A549 (cell line): Measurements from ENCODE around the gene ITGB3. TPM values are rescaled to one million over a fixed set of nuclear protein-coding genes. Genes with fewer than 3 reads are reported as not detected.

Source experiments
- ATAC-seq, 2 experiments: fragments of 200-7000 bp in 1 of 2; fragments of >200 bp in 1 of 2; cut with Nextera tagmentation in 1 of 2; cut with Tn5 transposase in 1 of 2; 3 replicates each; pipeline versions ENCODE4 v1.8.0 to v1.9.1; 2018 to 2020; ENCODE audit warnings: mild to moderate bottlenecking in 1 of 2, moderate library complexity in 1 of 2
- CTCF ChIA-PET: fragments of 300-600 bp; sonication (Branson Sonifier 250); formaldehyde crosslinking; extraction: SDS; loops from one replicate; lab custom pipeline; 2021; ENCODE audit warnings: antibody characterized with exemption, inconsistent platforms; lab: Yijun Ruan, JAX
- POLR2A ChIA-PET: fragments of 350-600 bp; formaldehyde crosslinking; extraction: SDS; loops from one replicate; lab custom pipeline; 2021; ENCODE audit warnings: antibody characterized with exemption, inconsistent platforms; lab: Yijun Ruan, JAX
- DNase-seq, 2 experiments: peaks; one replicate each; pipeline versions ENCODE4 v3.0.0 to v3.0.0-alpha.2; 2011 to 2016; ENCODE audit warnings: low read depth in 1 of 2, low spot score in 1 of 2
- FAIRE-seq: peaks from 2 replicates; lab custom pipeline; 2011; peaks lifted over from hg19 to GRCh38; lab: Jason Lieb, UNC
- H3K27ac ChIP-seq, 2 experiments: fragments of >200 bp; sonication (Bioruptor Twin); formaldehyde crosslinking; 3 replicates each; pipeline ENCODE4 v1.5.1; 2016 to 2017
- H3K4me1 ChIP-seq: fragments of >200 bp; sonication (Bioruptor Twin); formaldehyde crosslinking; 3 replicates; pipeline ENCODE4 v1.6.1; 2016
- H3K4me2 ChIP-seq: fragments of >200 bp; sonication (Bioruptor Twin); formaldehyde crosslinking; 3 replicates; pipeline ENCODE4 v1.6.1; 2016
- H3K4me3 ChIP-seq: fragments of >200 bp; sonication (Bioruptor Twin); formaldehyde crosslinking; 3 replicates; pipeline ENCODE4 v1.5.1; 2016
- H3K9me3 ChIP-seq: fragments of >200 bp; sonication (Bioruptor Twin); formaldehyde crosslinking; 3 replicates; pipeline ENCODE4 v1.6.1; 2016
- BHLHE40 ChIP-seq: IDR thresholded peaks from 2 replicates; pipeline ENCODE4 v1.6.1; 2012; ENCODE audit warnings: low read depth, low read length, inconsistent platforms
- CBX8 ChIP-seq: fragments of 200-600 bp; sonication (generic); IDR thresholded peaks from 2 replicates; pipeline ENCODE4 v1.6.1; 2016
- CEBPB ChIP-seq, 2 experiments: fragments of >200 bp in 1 of 2; sonication (Bioruptor Twin) in 1 of 2; formaldehyde crosslinking in 1 of 2; IDR thresholded peaks; 2 replicates each; pipeline ENCODE4 v1.6.1; 2012 to 2016
- CHD2 ChIP-seq: fragments of 150-350 bp; IDR thresholded peaks from 2 replicates; pipeline ENCODE4 v1.6.1; 2014; ENCODE audit warnings: low read length; ENCODE audit not compliant: partially characterized antibody
- CHD4 ChIP-seq: fragments of 200-600 bp; sonication (generic); IDR thresholded peaks from 2 replicates; pipeline ENCODE4 v1.6.1; 2016; ENCODE audit warnings: antibody characterized with exemption, mild to moderate bottlenecking, borderline replicate concordance
- EHF ChIP-seq: fragments of 250-450 bp; sonication (Bioruptor Pico); IDR thresholded peaks from 2 replicates; pipeline ENCODE4 v1.5.0; 2020; ENCODE audit warnings: mild to moderate bottlenecking
- FOSL2 ChIP-seq, 2 experiments: fragments of 450-650 bp in 1 of 2; fragments of >200 bp in 1 of 2; sonication (Bioruptor Twin) in 1 of 2; formaldehyde crosslinking; IDR thresholded peaks; 2 replicates each; pipeline versions ENCODE4 v1.5.0 to v1.6.1; 2016 to 2020; ENCODE audit warnings: mild to moderate bottlenecking in 1 of 2, moderate library complexity in 1 of 2
- FOXS1 ChIP-seq: fragments of 250-450 bp; sonication (Bioruptor Pico); IDR thresholded peaks from 2 replicates; pipeline ENCODE4 v1.5.0; 2020; ENCODE audit warnings: mild to moderate bottlenecking, moderate library complexity
- HEYL ChIP-seq: fragments of 250-450 bp; sonication (Bioruptor Pico); IDR thresholded peaks from 2 replicates; pipeline ENCODE4 v1.8.0; 2021; ENCODE audit warnings: mild to moderate bottlenecking, moderate library complexity
- HOXA7 ChIP-seq: fragments of 250-450 bp; sonication (Bioruptor Pico); IDR thresholded peaks from 2 replicates; pipeline ENCODE4 v1.5.0; 2020; ENCODE audit warnings: mild to moderate bottlenecking, moderate library complexity
- JUNB ChIP-seq: fragments of >200 bp; sonication (Bioruptor Twin); formaldehyde crosslinking; IDR thresholded peaks from 2 replicates; pipeline ENCODE4 v1.6.1; 2016
- KDM5A ChIP-seq: fragments of 200-600 bp; sonication (generic); IDR thresholded peaks from 2 replicates; pipeline ENCODE4 v1.6.1; 2016; ENCODE audit warnings: antibody characterized with exemption, mild to moderate bottlenecking
- NR3C1 ChIP-seq: fragments of >200 bp; sonication (Bioruptor Twin); formaldehyde crosslinking; IDR thresholded peaks from 3 replicates; pipeline ENCODE4 v1.6.1; 2017
- POLR2A ChIP-seq: IDR thresholded peaks from 2 replicates; pipeline ENCODE4 v1.6.1; 2012; ENCODE audit warnings: mild to moderate bottlenecking, low read length
- RARB ChIP-seq: fragments of 250-450 bp; sonication (Bioruptor Pico); IDR thresholded peaks from 2 replicates; pipeline ENCODE4 v1.8.0; 2021; ENCODE audit warnings: mild to moderate bottlenecking, moderate library complexity
- RCOR1 ChIP-seq: fragments of 150-350 bp; IDR thresholded peaks from 2 replicates; pipeline ENCODE4 v1.6.1; 2014; ENCODE audit warnings: antibody characterized with exemption, low read length, low read depth
- RNF2 ChIP-seq: fragments of 200-600 bp; sonication (generic); IDR thresholded peaks from 2 replicates; pipeline ENCODE4 v1.6.1; 2016; ENCODE audit warnings: low read depth, mild to moderate bottlenecking, antibody characterized with exemption, moderate library complexity, borderline replicate concordance
- TP53 ChIP-seq: fragments of 250-450 bp; sonication (Bioruptor Pico); IDR thresholded peaks from 2 replicates; pipeline ENCODE4 v1.5.0; 2021; ENCODE audit warnings: mild to moderate bottlenecking, moderate library complexity
- ZC3H11A ChIP-seq: fragments of 450-650 bp; IDR thresholded peaks from 2 replicates; pipeline ENCODE4 v1.6.1; 2014; ENCODE audit warnings: antibody characterized with exemption, mild to moderate bottlenecking
- ZNF302 ChIP-seq: fragments of 250-450 bp; sonication (Bioruptor Pico); IDR thresholded peaks from 2 replicates; pipeline ENCODE4 v1.9.0; 2021; ENCODE audit warnings: inconsistent platforms, mild to moderate bottlenecking, moderate library complexity
- ZSCAN20 ChIP-seq: fragments of 250-450 bp; sonication (Bioruptor Pico); IDR thresholded peaks from 2 replicates; pipeline ENCODE4 v1.8.0; 2022; ENCODE audit warnings: mild to moderate bottlenecking, moderate library complexity
- WGBS: methylation state at CpG from one replicate; pipeline ENCODE4 v1.1.6; 2017; ENCODE audit errors: missing lambda C conversion rate; 5-methylcytosine and 5-hydroxymethylcytosine counted together
- polyA plus RNA-seq, 4 experiments: library from polyadenylated mRNA; depleted of rRNA in 3 of 4; stranded (reverse); fragments of >200 nt; fragmentation: RNase III in 1 of 4; extraction: RNeasy Plus Mini Kit Qiagen cat#74134 plus additional on column Dnase treatment in 1 of 4; gene quantifications; 2 replicates in 3 of 4; 3 replicates in 1 of 4; pipeline ENCODE4 v1.2.3, GENCODE V29; 2011 to 2017
- TF ChIP-seq, protein P1 (sequence below): IDR thresholded peaks from 2 replicates; pipeline ENCODE4 v1.6.1; 2012
- TF ChIP-seq, protein P2 (sequence below): fragments of 250-450 bp; sonication (Bioruptor Pico); IDR thresholded peaks from 2 replicates; pipeline ENCODE4 v1.5.0; 2021; ENCODE audit warnings: mild to moderate bottlenecking, moderate library complexity, borderline replicate concordance
- TF ChIP-seq, protein P3 (sequence below): fragments of 200-600 bp; sonication (generic); IDR thresholded peaks from 2 replicates; pipeline ENCODE4 v1.6.1; 2016; ENCODE audit warnings: antibody characterized with exemption, mild to moderate bottlenecking, moderate library complexity

ITGB3 gene
- polyA plus RNA-seq, 2 of the 4 experiments (the other 2 are of a cell fraction) = 0.34 to 5.0 TPM

GRCh38 chr17:47316311-47316710 lies 62.7 kb downstream of the ITGB3 start:
- no peak for TF ChIP-seq FOSL2 (IDR thresholded peaks at IDR 0.05)
- peak; percentile 37 for TF ChIP-seq FOSL2 (CRISPR knock-in tag; IDR thresholded peaks at IDR 0.05)
- TF ChIP-seq CHD4 = no peak
- no peak for TF ChIP-seq ZC3H11A
- no peak for TF ChIP-seq ZNF302 (CRISPR knock-in tag)
- TF ChIP-seq CBX8 = no peak
- TF ChIP-seq, protein P1, sequence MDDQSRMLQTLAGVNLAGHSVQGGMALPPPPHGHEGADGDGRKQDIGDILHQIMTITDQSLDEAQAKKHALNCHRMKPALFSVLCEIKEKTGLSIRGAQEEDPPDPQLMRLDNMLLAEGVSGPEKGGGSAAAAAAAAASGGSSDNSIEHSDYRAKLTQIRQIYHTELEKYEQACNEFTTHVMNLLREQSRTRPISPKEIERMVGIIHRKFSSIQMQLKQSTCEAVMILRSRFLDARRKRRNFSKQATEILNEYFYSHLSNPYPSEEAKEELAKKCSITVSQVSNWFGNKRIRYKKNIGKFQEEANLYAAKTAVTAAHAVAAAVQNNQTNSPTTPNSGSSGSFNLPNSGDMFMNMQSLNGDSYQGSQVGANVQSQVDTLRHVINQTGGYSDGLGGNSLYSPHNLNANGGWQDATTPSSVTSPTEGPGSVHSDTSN = no peak
- ChIA-PET CTCF (interaction anchor here (0.9 to 11.6 kb wide), 25 partner anchors 10 to 374 kb away, joined by 3 to 204 read pairs (median 8); partner anchors contain the start of gene ITGB3), POLR2A (no interaction called here)
- peak overlapping the region; percentile 35 for H3K4me2 ChIP-seq
- H3K9me3 ChIP-seq = peaks cover 22% of the 10 kb centered on the region
- H3K4me1 ChIP-seq = peaks cover 16% of the 10 kb centered on the region
- FAIRE-seq (no peak), DNase-seq (no peak), ATAC-seq (no peak)
- 19% methylated on average over 3 of the region's 3 CpGs for WGBS
- H3K4me3 ChIP-seq = no peak overlapping the region
- no peak overlapping the region for H3K27ac ChIP-seq

DNA sequence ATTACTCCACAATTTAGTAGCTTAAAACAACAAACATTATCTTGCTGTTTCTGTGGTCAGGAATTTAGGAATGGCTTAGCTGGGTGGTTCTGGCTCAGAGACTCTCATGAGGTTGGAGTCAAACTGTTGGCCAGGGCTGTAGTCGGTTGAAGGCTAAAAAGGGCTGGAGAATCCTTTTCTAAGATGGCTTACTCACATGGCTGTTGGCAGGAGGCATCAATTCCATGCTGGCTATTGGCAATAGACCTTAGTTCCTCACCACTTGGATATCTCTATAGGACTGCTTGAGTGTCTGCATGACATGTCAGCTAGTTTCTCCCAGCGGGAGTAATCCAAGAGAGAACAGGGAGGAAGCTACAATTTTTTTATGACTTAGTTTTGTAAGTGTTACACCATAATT lies 63.5 kb downstream of the ITGB3 start:
- ChIA-PET CTCF (interaction anchor here (0.9 to 11.6 kb wide), 14 partner anchors 11 to 375 kb away, joined by 3 to 204 read pairs (median 20); partner anchors contain the start of gene ITGB3), POLR2A (no interaction called here)
- Histone ChIP-seq H3K9me3 (peaks cover 25% of the 10 kb centered on the region), H3K4me3 (no peak overlapping the region), H3K4me1 (peaks cover 16% of the 10 kb centered on the region), H3K27ac (no peak overlapping the region), H3K4me2 (no peak overlapping the region)
- TF ChIP-seq FOXS1 = no peak
- TF ChIP-seq CHD2 = no peak
- no peak for TF ChIP-seq FOSL2 (IDR thresholded peaks at IDR 0.05)
- TF ChIP-seq FOSL2 (CRISPR knock-in tag; IDR thresholded peaks at IDR 0.05) = no peak
- TF ChIP-seq HOXA7 (CRISPR knock-in tag) = no peak
- no peak for TF ChIP-seq NR3C1
- no peak for TF ChIP-seq RNF2
- TF ChIP-seq TP53 (CRISPR knock-in tag) = no peak
- ATAC-seq = no peak
- 54% methylated on average over 2 of the region's 2 CpGs for WGBS
- no peak for FAIRE-seq
- DNase-seq = no peak

DNA sequence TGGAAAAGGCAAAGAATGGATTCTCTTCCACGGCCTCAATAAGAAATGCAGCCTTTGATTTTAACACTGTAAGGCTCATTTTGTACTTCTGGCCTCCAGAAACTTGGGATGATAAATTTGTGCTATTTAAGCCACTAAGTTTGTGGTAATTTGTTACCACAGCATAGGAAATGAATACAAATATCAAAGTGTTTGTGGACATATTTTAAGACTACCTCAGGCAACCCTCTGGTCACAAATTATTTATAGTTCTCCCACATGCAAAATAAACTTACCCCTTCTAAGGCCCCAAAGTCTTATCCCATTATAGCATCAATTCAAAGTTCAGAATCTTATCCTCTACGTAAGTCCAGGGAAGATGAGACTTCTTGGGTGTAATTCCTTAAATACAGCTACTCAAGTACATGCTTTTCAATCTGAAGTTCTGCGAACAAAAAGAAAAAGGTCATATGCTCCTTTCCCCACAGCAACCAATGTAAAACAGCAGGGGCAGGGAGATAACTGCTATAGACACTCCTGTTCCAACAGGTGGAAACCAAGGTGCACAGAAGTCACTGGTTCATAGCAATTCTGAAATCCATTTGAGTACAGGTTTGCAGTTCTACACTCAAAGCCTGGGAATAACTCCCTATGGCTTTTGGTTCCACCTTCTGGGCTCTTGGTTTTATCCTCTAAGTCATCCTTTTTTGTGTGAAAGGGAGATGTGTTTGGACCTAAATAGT lies 64.7 kb downstream of the ITGB3 start:
- POLR2A ChIA-PET = no interaction called here

More for the DNA sequence above, 64.7 kb downstream of the ITGB3 start:
- CTCF ChIA-PET = interaction anchor here (0.6 to 1.1 kb wide), 3 partner anchors 85 to 367 kb away, joined by 3 to 4 read pairs (median 4); no protein-coding TSS in a partner anchor
- Histone ChIP-seq H3K4me2 (no peak overlapping the region), H3K4me1 (peaks cover 23% of the 10 kb centered on the region), H3K9me3 (peaks cover 25% of the 10 kb centered on the region), H3K4me3 (no peak overlapping the region), H3K27ac (no peak overlapping the region)
- 82% methylated on average over 3 of the region's 3 CpGs for WGBS
- ATAC-seq (no peak), DNase-seq (no peak), FAIRE-seq (no peak)
- TF ChIP-seq POLR2A (no peak), ZSCAN20 (no peak), RARB (no peak), RCOR1 (no peak), JUNB (no peak), KDM5A (no peak), CEBPB (IDR thresholded peaks at IDR 0.05) (no peak), CBX8 (no peak), BHLHE40 (no peak), HEYL (CRISPR knock-in tag) (no peak), CHD4 (no peak), EHF (CRISPR knock-in tag) (no peak)
- TF ChIP-seq, protein P2, sequence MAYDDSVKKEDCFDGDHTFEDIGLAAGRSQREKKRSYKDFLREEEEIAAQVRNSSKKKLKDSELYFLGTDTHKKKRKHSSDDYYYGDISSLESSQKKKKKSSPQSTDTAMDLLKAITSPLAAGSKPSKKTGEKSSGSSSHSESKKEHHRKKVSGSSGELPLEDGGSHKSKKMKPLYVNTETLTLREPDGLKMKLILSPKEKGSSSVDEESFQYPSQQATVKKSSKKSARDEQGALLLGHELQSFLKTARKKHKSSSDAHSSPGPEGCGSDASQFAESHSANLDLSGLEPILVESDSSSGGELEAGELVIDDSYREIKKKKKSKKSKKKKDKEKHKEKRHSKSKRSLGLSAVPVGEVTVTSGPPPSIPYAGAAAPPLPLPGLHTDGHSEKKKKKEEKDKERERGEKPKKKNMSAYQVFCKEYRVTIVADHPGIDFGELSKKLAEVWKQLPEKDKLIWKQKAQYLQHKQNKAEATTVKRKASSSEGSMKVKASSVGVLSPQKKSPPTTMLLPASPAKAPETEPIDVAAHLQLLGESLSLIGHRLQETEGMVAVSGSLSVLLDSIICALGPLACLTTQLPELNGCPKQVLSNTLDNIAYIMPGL (CRISPR knock-in tag) = no peak
- TF ChIP-seq, protein P3, sequence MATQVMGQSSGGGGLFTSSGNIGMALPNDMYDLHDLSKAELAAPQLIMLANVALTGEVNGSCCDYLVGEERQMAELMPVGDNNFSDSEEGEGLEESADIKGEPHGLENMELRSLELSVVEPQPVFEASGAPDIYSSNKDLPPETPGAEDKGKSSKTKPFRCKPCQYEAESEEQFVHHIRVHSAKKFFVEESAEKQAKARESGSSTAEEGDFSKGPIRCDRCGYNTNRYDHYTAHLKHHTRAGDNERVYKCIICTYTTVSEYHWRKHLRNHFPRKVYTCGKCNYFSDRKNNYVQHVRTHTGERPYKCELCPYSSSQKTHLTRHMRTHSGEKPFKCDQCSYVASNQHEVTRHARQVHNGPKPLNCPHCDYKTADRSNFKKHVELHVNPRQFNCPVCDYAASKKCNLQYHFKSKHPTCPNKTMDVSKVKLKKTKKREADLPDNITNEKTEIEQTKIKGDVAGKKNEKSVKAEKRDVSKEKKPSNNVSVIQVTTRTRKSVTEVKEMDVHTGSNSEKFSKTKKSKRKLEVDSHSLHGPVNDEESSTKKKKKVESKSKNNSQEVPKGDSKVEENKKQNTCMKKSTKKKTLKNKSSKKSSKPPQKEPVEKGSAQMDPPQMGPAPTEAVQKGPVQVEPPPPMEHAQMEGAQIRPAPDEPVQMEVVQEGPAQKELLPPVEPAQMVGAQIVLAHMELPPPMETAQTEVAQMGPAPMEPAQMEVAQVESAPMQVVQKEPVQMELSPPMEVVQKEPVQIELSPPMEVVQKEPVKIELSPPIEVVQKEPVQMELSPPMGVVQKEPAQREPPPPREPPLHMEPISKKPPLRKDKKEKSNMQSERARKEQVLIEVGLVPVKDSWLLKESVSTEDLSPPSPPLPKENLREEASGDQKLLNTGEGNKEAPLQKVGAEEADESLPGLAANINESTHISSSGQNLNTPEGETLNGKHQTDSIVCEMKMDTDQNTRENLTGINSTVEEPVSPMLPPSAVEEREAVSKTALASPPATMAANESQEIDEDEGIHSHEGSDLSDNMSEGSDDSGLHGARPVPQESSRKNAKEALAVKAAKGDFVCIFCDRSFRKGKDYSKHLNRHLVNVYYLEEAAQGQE = no peak
